K562 (cell line): ENCODE results near the gene SLC25A45. TPM values are rescaled to one million over a fixed set of nuclear protein-coding genes. Genes with fewer than 3 reads are reported as not detected.
A peak's percentile ranks its signal among the peaks of the same experiment; 100 is the strongest.

Source experiments
- BCLAF1 ChIP-seq, 2 experiments: fragments of 450-650 bp in 1 of 2; IDR thresholded peaks; 2 replicates each; pipeline ENCODE4 v1.6.1; 2011 to 2017; ENCODE audit warnings: low read depth in 2 of 2, antibody characterized with exemption in 1 of 2, borderline replicate concordance in 1 of 2, low read length in 1 of 2, mild to moderate bottlenecking in 1 of 2, mixed read lengths in 1 of 2; ENCODE audit not compliant: control insufficient read depth in 1 of 2
- BDP1 ChIP-seq: IDR thresholded peaks from 3 replicates; pipeline ENCODE4 v1.6.1; 2011; ENCODE audit not compliant: insufficient read length, insufficient read depth
- BRCA1 ChIP-seq, 2 experiments: fragments of 450-650 bp in 1 of 2; sonication (generic) in 1 of 2; formaldehyde crosslinking in 1 of 2; IDR thresholded peaks; 2 replicates each; pipeline versions ENCODE4 v1.5.0 to v1.6.1; 2017 to 2020; ENCODE audit warnings: mild to moderate bottlenecking in 1 of 2, missing genetic modification reagents in 1 of 2
- CAMTA2 ChIP-seq: fragments of 250-450 bp; sonication (Bioruptor Pico); conservative IDR thresholded peaks from 2 replicates; pipeline ENCODE4 v1.5.1; 2022
- CBFA2T2 ChIP-seq: fragments of 450-650 bp; conservative IDR thresholded peaks from 2 replicates; pipeline ENCODE4 v1.6.1; 2017; ENCODE audit warnings: mild to moderate bottlenecking
- CHD2 ChIP-seq: IDR thresholded peaks from 2 replicates; pipeline ENCODE4 v1.6.1; 2011; ENCODE audit warnings: low read depth, low read length
- DLX4 ChIP-seq: fragments of 250-450 bp; sonication (Bioruptor Pico); IDR thresholded peaks from 2 replicates; pipeline ENCODE4 v1.6.1; 2021; ENCODE audit warnings: mild to moderate bottlenecking
- FUS ChIP-seq: fragments of 200-400 bp; formaldehyde crosslinking; optimal IDR thresholded peaks from 2 replicates; pipeline ENCODE3; 2017; ENCODE audit warnings: low read depth, low read length
- GTF2F1 ChIP-seq: IDR thresholded peaks from 2 replicates; pipeline ENCODE4 v1.6.1; 2011; ENCODE audit warnings: low read depth, low read length, improper control_type of control experiment
- HDGF ChIP-seq: fragments of 450-650 bp; IDR thresholded peaks from 2 replicates; pipeline ENCODE4 v1.6.1; 2016
- HMG20B ChIP-seq: fragments of 250-450 bp; sonication (Bioruptor Pico); IDR thresholded peaks from 2 replicates; pipeline ENCODE4 v1.5.0; 2021; ENCODE audit warnings: mild to moderate bottlenecking
- KAT2B ChIP-seq: IDR thresholded peaks from one replicate; pipeline ENCODE4 v1.6.1; 2012; ENCODE audit warnings: low read depth, mild to moderate bottlenecking, control low read depth, inconsistent platforms, low read length, moderate library complexity
- MYC ChIP-seq, 2 experiments: fragments of 250-450 bp in 1 of 2; sonication (Bioruptor Pico) in 1 of 2; IDR thresholded peaks; 2 replicates each; pipeline versions ENCODE4 v1.5.1 to v1.6.1; 2012 to 2021; ENCODE audit warnings: low read depth in 2 of 2, borderline replicate concordance in 1 of 2, improper control_type of control experiment in 1 of 2, low read length in 1 of 2, mild to moderate bottlenecking in 1 of 2, moderate library complexity in 1 of 2
- NCOA1 ChIP-seq: fragments of 450-650 bp; IDR thresholded peaks from 2 replicates; pipeline ENCODE4 v1.6.1; 2016; ENCODE audit warnings: low read depth
- NFE2L1 ChIP-seq: fragments of 450-650 bp; IDR thresholded peaks from 2 replicates; pipeline ENCODE4 v1.6.1; 2016; ENCODE audit warnings: missing genetic modification characterization, low read depth, mild to moderate bottlenecking, missing compliant biosample characterization, moderate library complexity, borderline replicate concordance
- NFXL1 ChIP-seq: fragments of 450-650 bp; formaldehyde crosslinking; IDR thresholded peaks from 2 replicates; pipeline ENCODE4 v1.4.0; 2021; ENCODE audit warnings: mild to moderate bottlenecking
- NR4A1 ChIP-seq, 2 experiments: fragments of 250-450 bp in 1 of 2; fragments of 450-650 bp in 1 of 2; sonication (Bioruptor Pico) in 1 of 2; IDR thresholded peaks; 2 replicates each; pipeline versions ENCODE4 v1.4.0 to v1.6.1; 2016 to 2020; ENCODE audit warnings: mild to moderate bottlenecking in 2 of 2, missing compliant biosample characterization in 1 of 2, missing genetic modification characterization in 1 of 2, moderate library complexity in 1 of 2
- PCBP1 ChIP-seq: fragments of 200-400 bp; formaldehyde crosslinking; IDR thresholded peaks from 2 replicates; pipeline ENCODE4 v1.6.1; 2018; ENCODE audit warnings: mild to moderate bottlenecking, low read depth, low read length; ENCODE audit not compliant: poor library complexity, severe bottlenecking
- SAFB ChIP-seq: fragments of 200-400 bp; formaldehyde crosslinking; IDR thresholded peaks from 2 replicates; pipeline ENCODE4 v1.6.1; 2017; ENCODE audit warnings: low read depth, low read length, borderline replicate concordance
- TAF15 ChIP-seq: fragments of 200-400 bp; formaldehyde crosslinking; IDR thresholded peaks from 2 replicates; pipeline ENCODE4 v1.6.1; 2017; ENCODE audit warnings: mild to moderate bottlenecking, low read depth, low read length, moderate library complexity
- TAF7 ChIP-seq: fragments of 450-650 bp; IDR thresholded peaks from 2 replicates; pipeline ENCODE4 v1.6.1; 2016; ENCODE audit warnings: missing genetic modification characterization, missing compliant biosample characterization
- ZBED1 ChIP-seq: IDR thresholded peaks from 2 replicates; pipeline ENCODE4 v1.6.1; 2014
- ZNF253 ChIP-seq: fragments of 250-450 bp; sonication (Bioruptor Pico); conservative IDR thresholded peaks from 2 replicates; pipeline ENCODE4 v1.6.1; 2021; ENCODE audit warnings: mild to moderate bottlenecking
- ZNF431 ChIP-seq: sonication (generic); formaldehyde crosslinking; IDR thresholded peaks from 2 replicates; pipeline ENCODE4 v1.8.0; 2022; ENCODE audit warnings: mild to moderate bottlenecking, missing genetic modification reagents
- ZNF584 ChIP-seq: fragments of 200-800 bp; sonication (Bioruptor generic); IDR thresholded peaks from 2 replicates; pipeline ENCODE4 v1.6.1; 2016; ENCODE audit warnings: low read depth, mild to moderate bottlenecking, missing genetic modification characterization, missing compliant biosample characterization
- polyA plus RNA-seq, 8 experiments: library from polyadenylated mRNA; depleted of rRNA in 4 of 8; stranded (reverse) in 5 of 8; unstranded in 3 of 8; fragments of >200 nt; fragmentation: Nextera tagmentation in 2 of 8; fragmentation: Illumina TruSeq in 1 of 8; extraction: Ambion mirVana in 2 of 8; extraction: Trizol in 1 of 8; gene quantifications; 2 replicates each; pipeline versions ENCODE4 v1.2.1 to v1.2.3, GENCODE V29; 2011 to 2014; ENCODE audit warnings: inconsistent platforms in 1 of 8, missing spikeins in 1 of 8
- total RNA-seq, 7 experiments: library from RNA; depleted of rRNA in 6 of 7; stranded (reverse); fragments of >200 nt in 6 of 7; fragmentation: Illumina TruSeq in 2 of 7; extraction: Trizol in 2 of 7; gene quantifications; 2 replicates each; pipeline versions ENCODE4 v1.2.1 to v1.2.3, GENCODE V29; 2011 to 2021; ENCODE audit warnings: low replicate concordance in 1 of 7

Gene SLC25A45
- total and polyA plus RNA-seq, 9 of the 15 experiments (the other 6 are each of a cell fraction or from before 2014, with no cell fraction given) = 0.15 to 2.3 (median 0.68) TPM

GRCh38 chr11:65425971-65426838 is 43.8 kb upstream of the SLC25A45 start (continued):
- TF ChIP-seq MYC (IDR thresholded peaks at IDR 0.05; ENCODE audit: low read depth, low read length) (no peak), MYC (CRISPR knock-in tag; IDR thresholded peaks at IDR 0.05; ENCODE audit: borderline replicate concordance, low read depth) (0 out of 2 replicates have a peak, but pooled peaks have one; percentile 20), DLX4 (no peak), KAT2B (no peak), NFXL1 (CRISPR knock-in tag) (peak; percentile 78; the same call in 1 of the 2 replicates), CAMTA2 (CRISPR knock-in tag) (0 out of 2 replicates have a peak, but pooled peaks have one; percentile 23), HMG20B (CRISPR knock-in tag) (no peak), ZNF253 (CRISPR knock-in tag) (no peak; the same call in 1 of the 2 replicates), TAF15 (no peak), GTF2F1 (no peak), SAFB (no peak), HDGF (no peak; the same call in 1 of the 2 replicates), CBFA2T2 (no peak), NCOA1 (no peak), NR4A1 (CRISPR knock-in tag; IDR thresholded peaks at IDR 0.05) (no peak), NR4A1 (tag; IDR thresholded peaks at IDR 0.05) (no peak), CHD2 (peak; percentile 4; the same call in 1 of the 2 replicates), ZBED1 (peak; percentile 60; the same call in 1 of the 2 replicates), ZNF431 (CRISPR knock-in tag) (0 out of 2 replicates have a peak, but pooled peaks have one; percentile 32), BDP1 (no peak), FUS (no peak), NFE2L1 (tag) (no peak), PCBP1 (peak; percentile 86), ZNF584 (CRISPR knock-in tag) (no peak), TAF7 (no peak), BRCA1 (IDR thresholded peaks at IDR 0.05) (no peak), BRCA1 (CRISPR knock-in tag; IDR thresholded peaks at IDR 0.05) (no peak), BCLAF1 (IDR thresholded peaks at IDR 0.05; ENCODE audit: borderline replicate concordance in 1 of 2, control insufficient read depth in 1 of 2, low read depth in 2 of 2, low read length in 1 of 2) (peak in 1 of 2 experiments; percentile 43; a peak in 2 of 4 replicates)
